ENCODE results near the gene ROR2. TPM values are rescaled to one million over a fixed set of nuclear protein-coding genes. Genes with fewer than 3 reads are reported as not detected.
A peak's percentile ranks its signal among the peaks of the same experiment; 100 is the strongest.
"Not testable (repeated sequence)": the region's sequence is repeated elsewhere in the genome, so short reads cannot be mapped to it uniquely, and the experiment has no call there.

The ROR2 gene
- polyA plus RNA-seq, 3 donors = not detected

GRCh38 chr9:91546574-91546973 lies 403.5 kb downstream of the ROR2 start:
- intact Hi-C loops (cut with micrococcal nuclease) = no loop called here
- H3K4me1 ChIP-seq (ENCODE audit: control insufficient read depth in 1 of 2, insufficient read depth in 2 of 2, low read length in 2 of 2) = no peaks in the 10 kb centered on the region
- H3K9me3 ChIP-seq (replicated peaks in 1 of 2; ENCODE audit: control insufficient read depth in 1 of 2, insufficient read depth in 1 of 2, low read length in 2 of 2) = no peaks in the 10 kb centered on the region
- Mint-ChIP-seq H3K36me3 (no peaks in the 10 kb centered on the region), H3K27me3 (ENCODE audit: low read depth in 3 of 3) (peaks cover 5 to 8% (median 7%) of the 10 kb centered on the region in 3 donors), H3K4me3 (no peak overlapping the region), H3K9me3 (peaks cover 0 to 9% (median 5%) of the 10 kb centered on the region in 7 donors), H3K27ac (no peak overlapping the region), H3K4me1 (no peaks in the 10 kb centered on the region)
- H2AFZ ChIP-seq (ENCODE audit: insufficient read depth, low read depth, low read length, poor library complexity, severe bottlenecking) = no peak overlapping the region
- no peaks in the 10 kb centered on the region for H3K79me2 ChIP-seq (ENCODE audit: insufficient read depth, low read length)
- 90% methylated on average over 2 of the region's 4 CpGs for WGBS (ENCODE audit: insufficient coverage)
- H3K27me3 ChIP-seq (ENCODE audit: control insufficient read depth in 2 of 2, insufficient read depth in 2 of 2, low read length in 2 of 2) = no peaks in the 10 kb centered on the region
- H3K4me2 ChIP-seq (replicated peaks; ENCODE audit: extremely low read depth, low read length, poor library complexity, severe bottlenecking) = no peak overlapping the region
- TF ChIP-seq, protein P1, sequence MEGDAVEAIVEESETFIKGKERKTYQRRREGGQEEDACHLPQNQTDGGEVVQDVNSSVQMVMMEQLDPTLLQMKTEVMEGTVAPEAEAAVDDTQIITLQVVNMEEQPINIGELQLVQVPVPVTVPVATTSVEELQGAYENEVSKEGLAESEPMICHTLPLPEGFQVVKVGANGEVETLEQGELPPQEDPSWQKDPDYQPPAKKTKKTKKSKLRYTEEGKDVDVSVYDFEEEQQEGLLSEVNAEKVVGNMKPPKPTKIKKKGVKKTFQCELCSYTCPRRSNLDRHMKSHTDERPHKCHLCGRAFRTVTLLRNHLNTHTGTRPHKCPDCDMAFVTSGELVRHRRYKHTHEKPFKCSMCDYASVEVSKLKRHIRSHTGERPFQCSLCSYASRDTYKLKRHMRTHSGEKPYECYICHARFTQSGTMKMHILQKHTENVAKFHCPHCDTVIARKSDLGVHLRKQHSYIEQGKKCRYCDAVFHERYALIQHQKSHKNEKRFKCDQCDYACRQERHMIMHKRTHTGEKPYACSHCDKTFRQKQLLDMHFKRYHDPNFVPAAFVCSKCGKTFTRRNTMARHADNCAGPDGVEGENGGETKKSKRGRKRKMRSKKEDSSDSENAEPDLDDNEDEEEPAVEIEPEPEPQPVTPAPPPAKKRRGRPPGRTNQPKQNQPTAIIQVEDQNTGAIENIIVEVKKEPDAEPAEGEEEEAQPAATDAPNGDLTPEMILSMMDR (IDR thresholded peaks at IDR 0.05) = no peak
- no peak for DNase-seq
- H3K27ac ChIP-seq (ENCODE audit: low read depth in 1 of 2, low read length in 2 of 2) = no peak overlapping the region
- H3K36me3 ChIP-seq (replicated peaks in 1 of 2; ENCODE audit: control insufficient read depth in 1 of 2, insufficient read depth in 2 of 2, low read length in 2 of 2) = no peaks in the 10 kb centered on the region
- H4K20me1 ChIP-seq (ENCODE audit: insufficient read depth, low read length) = no peaks in the 10 kb centered on the region
- H3K4me3 ChIP-seq (replicated peaks in 1 of 3; ENCODE audit: low read depth in 2 of 3, low read length in 3 of 3) = no peak overlapping the region
- no peak overlapping the region for H3K9ac ChIP-seq (ENCODE audit: insufficient read depth, low read length, poor library complexity, severe bottlenecking)

DNA sequence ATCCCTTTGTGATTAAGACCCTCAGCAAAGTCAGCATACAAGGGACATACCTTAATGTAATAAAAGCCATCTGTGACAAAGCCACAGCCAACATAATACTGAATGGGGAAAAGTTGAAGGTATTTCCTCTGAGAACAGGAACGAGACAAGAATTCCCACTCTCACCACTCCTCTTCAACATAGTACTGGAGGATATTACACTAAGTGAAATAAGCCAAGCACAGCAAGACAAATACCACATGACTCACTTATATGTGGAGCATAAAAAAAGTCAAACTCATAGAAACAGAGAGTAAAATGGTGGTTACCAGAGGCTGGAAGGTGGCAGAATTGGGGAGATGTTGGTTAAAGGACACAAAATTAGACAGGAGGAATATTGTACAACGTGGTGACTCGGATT lies 408.3 kb downstream of the ROR2 start:
- H3K36me3 Mint-ChIP-seq = no peaks in the 10 kb centered on the region
- no peak overlapping the region for H3K27ac Mint-ChIP-seq
- Histone ChIP-seq H3K79me2 (ENCODE audit: insufficient read depth, low read length) (no peaks in the 10 kb centered on the region), H3K4me2 (replicated peaks; ENCODE audit: extremely low read depth, low read length, poor library complexity, severe bottlenecking) (no peak overlapping the region), H3K27me3 (ENCODE audit: control insufficient read depth in 2 of 2, insufficient read depth in 2 of 2, low read length in 2 of 2) (no peaks in the 10 kb centered on the region), H3K4me1 (ENCODE audit: control insufficient read depth in 1 of 2, insufficient read depth in 2 of 2, low read length in 2 of 2) (no peaks in the 10 kb centered on the region), H3K4me3 (replicated peaks in 1 of 3; ENCODE audit: low read depth in 2 of 3, low read length in 3 of 3) (no peak overlapping the region), H2AFZ (ENCODE audit: insufficient read depth, low read depth, low read length, poor library complexity, severe bottlenecking) (no peak overlapping the region), H3K36me3 (replicated peaks in 1 of 2; ENCODE audit: control insufficient read depth in 1 of 2, insufficient read depth in 2 of 2, low read length in 2 of 2) (no peaks in the 10 kb centered on the region), H3K27ac (ENCODE audit: low read depth in 1 of 2, low read length in 2 of 2) (no peak overlapping the region), H3K9ac (ENCODE audit: insufficient read depth, low read length, poor library complexity, severe bottlenecking) (no peak overlapping the region), H3K9me3 (replicated peaks in 1 of 2; ENCODE audit: control insufficient read depth in 1 of 2, insufficient read depth in 1 of 2, low read length in 2 of 2) (no peaks in the 10 kb centered on the region), H4K20me1 (ENCODE audit: insufficient read depth, low read length) (no peaks in the 10 kb centered on the region)
- TF ChIP-seq, protein P1 (IDR thresholded peaks at IDR 0.05) = no peak
- no peak overlapping the region for H3K4me3 Mint-ChIP-seq
- DNase-seq = no peak
- intact Hi-C loops (cut with micrococcal nuclease) = no loop called here
- H3K9me3 Mint-ChIP-seq = no peaks in the 10 kb centered on the region
- peaks cover 7% of the 10 kb centered on the region for H3K4me1 Mint-ChIP-seq
- WGBS (ENCODE audit: insufficient coverage) = no CpG with 5 or more reads among the region's 3 CpGs
- peaks cover 5 to 13% (median 8%) of the 10 kb centered on the region in 3 donors for H3K27me3 Mint-ChIP-seq (ENCODE audit: low read depth in 3 of 3)

DNA sequence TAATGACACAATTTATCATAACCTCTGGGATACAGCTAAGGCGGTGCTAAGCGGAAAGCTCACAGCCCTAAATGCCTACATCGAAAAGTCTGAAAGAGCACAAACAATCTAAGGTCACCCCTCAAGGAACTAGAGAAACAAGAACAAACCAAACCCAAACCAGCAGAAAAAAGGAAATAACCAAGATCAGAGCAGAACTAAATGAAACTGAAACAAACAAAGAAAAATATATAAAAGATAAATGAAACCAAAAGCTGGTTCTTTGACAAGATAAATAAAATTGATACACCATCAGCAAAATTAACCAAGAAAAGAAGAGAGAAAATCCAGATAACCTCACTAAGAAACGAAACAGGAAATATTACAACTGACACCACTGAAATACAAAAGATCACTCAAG lies 409.5 kb downstream of the ROR2 start:
- peaks cover 5 to 13% (median 8%) of the 10 kb centered on the region in 3 donors for H3K27me3 Mint-ChIP-seq (ENCODE audit: low read depth in 3 of 3)
- H3K79me2 ChIP-seq (ENCODE audit: insufficient read depth, low read length); H3K36me3 ChIP-seq (replicated peaks in 1 of 2; ENCODE audit: control insufficient read depth in 1 of 2, insufficient read depth in 2 of 2, low read length in 2 of 2); H3K36me3 Mint-ChIP-seq; H3K4me2 ChIP-seq (replicated peaks; ENCODE audit: extremely low read depth, low read length, poor library complexity, severe bottlenecking); H3K4me1 ChIP-seq (ENCODE audit: control insufficient read depth in 1 of 2, insufficient read depth in 2 of 2, low read length in 2 of 2); H3K4me1 Mint-ChIP-seq; H3K27me3 ChIP-seq (ENCODE audit: control insufficient read depth in 2 of 2, insufficient read depth in 2 of 2, low read length in 2 of 2); intact Hi-C loops (cut with micrococcal nuclease); H3K9me3 Mint-ChIP-seq; H4K20me1 ChIP-seq (ENCODE audit: insufficient read depth, low read length); H3K4me3 ChIP-seq (replicated peaks in 1 of 3; ENCODE audit: low read depth in 2 of 3, low read length in 3 of 3); H3K9ac ChIP-seq (ENCODE audit: insufficient read depth, low read length, poor library complexity, severe bottlenecking); H3K27ac ChIP-seq (ENCODE audit: low read depth in 1 of 2, low read length in 2 of 2); H3K9me3 ChIP-seq (replicated peaks in 1 of 2; ENCODE audit: control insufficient read depth in 1 of 2, insufficient read depth in 1 of 2, low read length in 2 of 2); DNase-seq; H2AFZ ChIP-seq (ENCODE audit: insufficient read depth, low read depth, low read length, poor library complexity, severe bottlenecking): not testable (repeated sequence)
- H3K4me3 Mint-ChIP-seq = peak overlapping the region in 1 of 2 donors; percentile 56
- WGBS (ENCODE audit: insufficient coverage) = 100% methylated on average over 3 of the region's 4 CpGs
- H3K27ac Mint-ChIP-seq = peak overlapping the region in 1 of 7 donors; percentile 4
